HG03354 (cell line): Measurements from ENCODE around the gene IYD.

Source experiments
- ATAC-seq: cut with Tn5 transposase; IDR thresholded peaks from one replicate; pipeline ENCODE4 v1.9.1; 2021; ENCODE audit warnings: mild to moderate bottlenecking; ENCODE audit not compliant: unreplicated experiment, poor library complexity, severe bottlenecking

The IYD gene

GRCh38 chr6:150368762-150369161 lies at the start of gene IYD:
IYD (plus strand) TSS chr6:150369012; CDS start chr6:150369032, 20 bp downstream.
- no peak for ATAC-seq

- no peak for ATAC-seq
Observed at GRCh38 chr6:150319924-150320323, 48.9 kb upstream of the IYD start.

GRCh38 chr6:150320442-150320841 lies 48.4 kb upstream of the IYD start:
- no peak for ATAC-seq

- ATAC-seq: no peak
Observed at GRCh38 chr6:150322466-150322871, 46.3 kb upstream of the IYD start.

- ATAC-seq: no peak
Observed at GRCh38 chr6:150323205-150323604, 45.6 kb upstream of the IYD start.

GRCh38 chr6:150324044-150324443 lies 44.8 kb upstream of the IYD start:
- ATAC-seq: no peak

- no peak for ATAC-seq
Observed at GRCh38 chr6:150325066-150325772, 43.6 kb upstream of the IYD start.

GRCh38 chr6:150327117-150327774 lies 41.6 kb upstream of the IYD start:
- no peak for ATAC-seq

- no peak for ATAC-seq
Observed at GRCh38 chr6:150328744-150329405, 39.9 kb upstream of the IYD start.

GRCh38 chr6:150331344-150331743 lies 37.5 kb upstream of the IYD start:
- no peak for ATAC-seq

GRCh38 chr6:150332939-150333584 lies 35.8 kb upstream of the IYD start:
- ATAC-seq: no peak

GRCh38 chr6:150333585-150333941 lies 35.2 kb upstream of the IYD start:
- no peak for ATAC-seq

- no peak for ATAC-seq
Observed at GRCh38 chr6:150334790-150335783, 33.7 kb upstream of the IYD start.

- no peak for ATAC-seq
Observed at GRCh38 chr6:150336299-150336698, 32.5 kb upstream of the IYD start.

GRCh38 chr6:150336708-150337107 lies 32.1 kb upstream of the IYD start:
- ATAC-seq: no peak

GRCh38 chr6:150342126-150342525 lies 26.7 kb upstream of the IYD start:
- ATAC-seq: no peak

- no peak for ATAC-seq
Observed at GRCh38 chr6:150343434-150343833, 25.4 kb upstream of the IYD start.

GRCh38 chr6:150345781-150346180 lies 23.0 kb upstream of the IYD start:
- ATAC-seq: no peak

- no peak for ATAC-seq
Observed at GRCh38 chr6:150346346-150346745, 22.5 kb upstream of the IYD start.
